Uterus (tissue), 2 donors: ENCODE results near the gene TRMT44.

Experiments used
- POLR2A ChIP-seq, 2 donors: fragments of 450-650 bp; IDR thresholded peaks; one replicate each; pipeline ENCODE4 v1.6.1; 2016; ENCODE audit warnings: antibody characterized with exemption in 2 of 2, mild to moderate bottlenecking in 1 of 2, moderate library complexity in 1 of 2
- TF ChIP-seq, protein P1 (sequence below), 4 experiments: fragments of 200-600 bp in 2 of 4; fragments of 450-650 bp in 2 of 4; sonication (generic) in 2 of 4; IDR thresholded peaks; one replicate each; pipeline ENCODE4 v1.5.1; 2016 to 2019; ENCODE audit warnings: antibody characterized with exemption in 4 of 4, mild to moderate bottlenecking in 2 of 4, moderate library complexity in 1 of 4

DNA sequence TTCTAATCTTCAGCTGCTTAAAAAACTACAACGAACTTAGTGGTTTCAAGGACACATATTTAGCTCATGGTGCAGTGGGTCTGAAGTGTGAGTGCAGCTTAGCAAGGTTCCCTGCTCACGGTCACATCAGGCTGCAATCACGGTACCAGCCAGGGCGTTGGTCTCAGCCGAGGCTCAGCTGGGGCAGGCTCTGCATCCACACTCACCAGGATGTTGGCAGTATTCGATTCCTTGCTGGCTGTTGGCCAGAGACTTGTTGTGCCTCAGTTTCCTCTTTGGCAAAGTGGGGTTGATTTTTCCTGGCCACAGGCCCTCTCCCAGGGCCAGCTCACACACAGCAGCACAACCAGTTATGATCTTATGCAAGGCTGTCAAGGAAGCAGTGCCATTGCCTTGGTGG lies 61.8 kb downstream of the TRMT44 start:
- TF ChIP-seq, protein P1, sequence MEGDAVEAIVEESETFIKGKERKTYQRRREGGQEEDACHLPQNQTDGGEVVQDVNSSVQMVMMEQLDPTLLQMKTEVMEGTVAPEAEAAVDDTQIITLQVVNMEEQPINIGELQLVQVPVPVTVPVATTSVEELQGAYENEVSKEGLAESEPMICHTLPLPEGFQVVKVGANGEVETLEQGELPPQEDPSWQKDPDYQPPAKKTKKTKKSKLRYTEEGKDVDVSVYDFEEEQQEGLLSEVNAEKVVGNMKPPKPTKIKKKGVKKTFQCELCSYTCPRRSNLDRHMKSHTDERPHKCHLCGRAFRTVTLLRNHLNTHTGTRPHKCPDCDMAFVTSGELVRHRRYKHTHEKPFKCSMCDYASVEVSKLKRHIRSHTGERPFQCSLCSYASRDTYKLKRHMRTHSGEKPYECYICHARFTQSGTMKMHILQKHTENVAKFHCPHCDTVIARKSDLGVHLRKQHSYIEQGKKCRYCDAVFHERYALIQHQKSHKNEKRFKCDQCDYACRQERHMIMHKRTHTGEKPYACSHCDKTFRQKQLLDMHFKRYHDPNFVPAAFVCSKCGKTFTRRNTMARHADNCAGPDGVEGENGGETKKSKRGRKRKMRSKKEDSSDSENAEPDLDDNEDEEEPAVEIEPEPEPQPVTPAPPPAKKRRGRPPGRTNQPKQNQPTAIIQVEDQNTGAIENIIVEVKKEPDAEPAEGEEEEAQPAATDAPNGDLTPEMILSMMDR (IDR thresholded peaks at IDR 0.05) = no peak
- TF ChIP-seq POLR2A (IDR thresholded peaks at IDR 0.05) = no peak
